ENCODE measurements around the gene SFMBT2. TPM values are rescaled to one million over a fixed set of nuclear protein-coding genes. Genes with fewer than 3 reads are reported as not detected.

The SFMBT2 gene
- total RNA-seq, 2 experiments from 2014 or later = 7.9 to 8.3 TPM

DNA sequence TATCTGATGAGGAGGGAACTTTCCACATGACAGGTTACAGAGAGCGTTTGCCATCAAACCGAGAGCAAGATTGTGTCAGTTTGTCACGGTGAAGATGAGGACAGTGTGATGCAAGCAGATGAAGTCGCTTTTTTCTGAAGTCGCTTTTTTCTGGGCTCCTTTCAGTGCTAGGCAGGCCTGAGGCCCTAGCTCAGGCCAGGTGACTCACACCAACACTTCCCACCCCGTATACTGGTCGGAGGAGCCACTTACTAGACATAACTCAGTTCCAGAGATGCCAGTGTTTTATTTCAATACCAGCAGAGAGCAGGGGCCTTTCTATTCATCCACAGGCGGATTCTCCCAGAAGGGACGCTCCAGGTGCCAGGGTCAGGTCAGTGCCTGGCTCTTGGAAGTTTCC lies 58.9 kb downstream of the SFMBT2 start:
- no peaks in the 10 kb centered on the region for H3K9me2 ChIP-seq (ENCODE audit: insufficient read depth, low read length)
- CTCF ChIA-PET (ENCODE audit: unreplicated experiment) = no interaction called here
- no peak for DNase-seq (ENCODE audit: low spot score)
- no peaks in the 10 kb centered on the region for H4K20me1 ChIP-seq (ENCODE audit: insufficient read depth, low read length)
- H3K27ac ChIP-seq (ENCODE audit: low read depth, low read length, poor library complexity, severe bottlenecking) = no peak overlapping the region
- POLR2A ChIA-PET = no interaction called here
- intact Hi-C loops (cut with micrococcal nuclease; ENCODE audit: unreplicated experiment) = no loop called here
- no TSS peak for BruUV-seq (replicated peaks)
- H3K36me3 ChIP-seq (ENCODE audit: insufficient read depth, low read length) = 0 out of 2 replicates have a peak, but pooled peaks cover 5% of the 10 kb centered on the region
- H2AFZ ChIP-seq (ENCODE audit: low read length) = no peak overlapping the region
- H3K79me2 ChIP-seq (ENCODE audit: insufficient read depth, low read depth, low read length) = no peaks in the 10 kb centered on the region
- no peak for TF ChIP-seq EZH2phosphoT487 (IDR thresholded peaks at IDR 0.05; ENCODE audit: borderline replicate concordance, low read depth, low read length)
- TF ChIP-seq, protein P1, sequence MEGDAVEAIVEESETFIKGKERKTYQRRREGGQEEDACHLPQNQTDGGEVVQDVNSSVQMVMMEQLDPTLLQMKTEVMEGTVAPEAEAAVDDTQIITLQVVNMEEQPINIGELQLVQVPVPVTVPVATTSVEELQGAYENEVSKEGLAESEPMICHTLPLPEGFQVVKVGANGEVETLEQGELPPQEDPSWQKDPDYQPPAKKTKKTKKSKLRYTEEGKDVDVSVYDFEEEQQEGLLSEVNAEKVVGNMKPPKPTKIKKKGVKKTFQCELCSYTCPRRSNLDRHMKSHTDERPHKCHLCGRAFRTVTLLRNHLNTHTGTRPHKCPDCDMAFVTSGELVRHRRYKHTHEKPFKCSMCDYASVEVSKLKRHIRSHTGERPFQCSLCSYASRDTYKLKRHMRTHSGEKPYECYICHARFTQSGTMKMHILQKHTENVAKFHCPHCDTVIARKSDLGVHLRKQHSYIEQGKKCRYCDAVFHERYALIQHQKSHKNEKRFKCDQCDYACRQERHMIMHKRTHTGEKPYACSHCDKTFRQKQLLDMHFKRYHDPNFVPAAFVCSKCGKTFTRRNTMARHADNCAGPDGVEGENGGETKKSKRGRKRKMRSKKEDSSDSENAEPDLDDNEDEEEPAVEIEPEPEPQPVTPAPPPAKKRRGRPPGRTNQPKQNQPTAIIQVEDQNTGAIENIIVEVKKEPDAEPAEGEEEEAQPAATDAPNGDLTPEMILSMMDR (conservative IDR thresholded peaks at IDR 0.05; ENCODE audit: low read length) = no peak
- no peaks in the 10 kb centered on the region for H3K9me3 ChIP-seq (ENCODE audit: low read length)
- H3K4me2 ChIP-seq (ENCODE audit: low read length) = no peak overlapping the region
- no peaks in the 10 kb centered on the region for H3K4me1 ChIP-seq (ENCODE audit: insufficient read depth, low read length, poor library complexity, severe bottlenecking)
- H3K4me3 ChIP-seq (ENCODE audit: low read depth, low read length, poor library complexity, severe bottlenecking) = no peak overlapping the region

DNA sequence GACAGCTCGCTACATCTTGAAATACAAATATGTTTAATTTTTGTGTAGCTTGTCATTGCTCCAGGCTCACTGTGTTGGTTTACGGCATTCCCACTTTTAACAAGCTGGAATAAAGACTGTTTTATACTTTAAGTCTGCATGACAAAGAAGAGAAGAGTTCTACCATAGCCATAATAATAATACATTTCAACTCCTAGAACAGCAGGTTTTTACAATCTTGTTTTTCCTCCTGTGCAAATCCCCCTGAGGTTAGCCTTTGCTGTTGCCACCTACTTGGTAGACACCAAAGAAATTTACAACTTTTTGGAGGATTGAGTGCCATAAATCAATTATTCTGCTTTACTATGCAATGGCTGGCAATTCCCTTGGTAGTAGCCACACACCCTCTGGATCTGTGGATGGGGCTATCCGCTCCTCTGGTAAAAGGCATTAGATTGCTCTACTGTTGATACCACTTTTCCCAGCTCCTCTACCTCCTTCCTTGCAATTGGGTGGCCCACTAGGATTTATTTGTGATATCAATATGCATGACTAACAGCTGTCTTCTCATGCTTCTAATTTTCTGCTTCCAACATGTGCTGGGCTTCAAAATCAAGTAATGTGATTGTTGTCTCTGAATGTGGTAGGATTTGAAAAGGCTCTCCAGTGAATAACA lies 60.2 kb downstream of the SFMBT2 start:
- Histone ChIP-seq H3K4me1 (ENCODE audit: insufficient read depth, low read length, poor library complexity, severe bottlenecking) (no peaks in the 10 kb centered on the region), H3K79me2 (ENCODE audit: insufficient read depth, low read depth, low read length) (no peaks in the 10 kb centered on the region), H4K20me1 (ENCODE audit: insufficient read depth, low read length) (no peaks in the 10 kb centered on the region), H3K36me3 (ENCODE audit: insufficient read depth, low read length) (0 out of 2 replicates have a peak, but pooled peaks cover 5% of the 10 kb centered on the region), H3K4me3 (ENCODE audit: low read depth, low read length, poor library complexity, severe bottlenecking) (no peak overlapping the region), H3K27ac (ENCODE audit: low read depth, low read length, poor library complexity, severe bottlenecking) (no peak overlapping the region), H3K9me2 (ENCODE audit: insufficient read depth, low read length) (no peaks in the 10 kb centered on the region), H3K4me2 (ENCODE audit: low read length) (no peak overlapping the region), H3K9me3 (ENCODE audit: low read length) (no peaks in the 10 kb centered on the region), H2AFZ (ENCODE audit: low read length) (no peak overlapping the region)
- intact Hi-C loops (cut with micrococcal nuclease; ENCODE audit: unreplicated experiment) = no loop called here
- POLR2A ChIA-PET = interaction anchor here (0.6 kb wide), 2 partner anchors 9 to 635 kb away, joined by 3 read pairs; no protein-coding TSS in a partner anchor
- no peak for DNase-seq (ENCODE audit: low spot score)
- TF ChIP-seq, protein P1 (conservative IDR thresholded peaks at IDR 0.05; ENCODE audit: low read length) = no peak
- TF ChIP-seq EZH2phosphoT487 (IDR thresholded peaks at IDR 0.05; ENCODE audit: borderline replicate concordance, low read depth, low read length) = no peak
- CTCF ChIA-PET (ENCODE audit: unreplicated experiment) = no interaction called here
- BruUV-seq (replicated peaks) = no TSS peak

DNA sequence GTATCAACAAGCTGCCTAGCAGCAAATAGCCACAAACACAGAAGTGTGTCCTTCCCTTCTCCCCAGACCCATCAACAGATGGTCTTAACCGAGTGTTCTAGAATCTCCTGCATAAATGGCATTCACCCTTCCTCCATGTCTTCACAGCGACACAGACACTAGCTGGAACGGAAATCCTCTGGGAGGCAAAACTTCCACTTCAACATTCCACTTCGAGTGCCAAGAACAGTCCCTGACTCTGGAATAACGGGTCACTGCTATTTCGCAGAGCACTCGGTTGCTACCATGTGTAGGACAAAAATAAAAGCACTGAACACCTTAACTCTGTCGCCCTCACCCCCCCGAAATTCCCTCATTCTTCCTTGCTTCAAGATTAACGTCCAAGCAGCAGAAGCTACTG lies 65.1 kb downstream of the SFMBT2 start:
- Histone ChIP-seq H3K27ac (ENCODE audit: low read depth, low read length, poor library complexity, severe bottlenecking) (no peak overlapping the region), H3K36me3 (ENCODE audit: insufficient read depth, low read length) (peaks cover 7% of the 10 kb centered on the region; the same call in 1 of the 2 replicates), H3K9me2 (ENCODE audit: insufficient read depth, low read length) (no peaks in the 10 kb centered on the region), H3K79me2 (ENCODE audit: insufficient read depth, low read depth, low read length) (no peaks in the 10 kb centered on the region), H3K9me3 (ENCODE audit: low read length) (peaks cover 13% of the 10 kb centered on the region; the same call in 1 of the 2 replicates), H2AFZ (ENCODE audit: low read length) (no peak overlapping the region), H3K4me2 (ENCODE audit: low read length) (no peak overlapping the region), H3K4me3 (ENCODE audit: low read depth, low read length, poor library complexity, severe bottlenecking) (no peak overlapping the region), H4K20me1 (ENCODE audit: insufficient read depth, low read length) (no peaks in the 10 kb centered on the region), H3K4me1 (ENCODE audit: insufficient read depth, low read length, poor library complexity, severe bottlenecking) (no peaks in the 10 kb centered on the region)
- CTCF ChIA-PET (ENCODE audit: unreplicated experiment) = no interaction called here
- no TSS peak for BruUV-seq (replicated peaks)
- no peak for DNase-seq (ENCODE audit: low spot score)
- intact Hi-C loops (cut with micrococcal nuclease; ENCODE audit: unreplicated experiment) = no loop called here
- POLR2A ChIA-PET = interaction anchor here (0.6 to 1.1 kb wide), 2 partner anchors 17 to 426 kb away, joined by 3 read pairs; no protein-coding TSS in a partner anchor
- TF ChIP-seq, protein P1 (conservative IDR thresholded peaks at IDR 0.05; ENCODE audit: low read length) = no peak
- no peak for TF ChIP-seq EZH2phosphoT487 (IDR thresholded peaks at IDR 0.05; ENCODE audit: borderline replicate concordance, low read depth, low read length)

Data from OCI-LY7 (cell line).